Measurements from ENCODE around the gene THTPA. TPM values are rescaled to one million over a fixed set of nuclear protein-coding genes. Genes with fewer than 3 reads are reported as not detected.

The THTPA gene
- total RNA-seq, 4 donors from 2014 or later: 6.4 to 16.8 (median 15.2) TPM

GRCh38 chr14:23577004-23577681, 21.1 kb downstream of the THTPA start:
- Histone ChIP-seq H3K4me3 (peak overlapping the region; percentile 39 to 52), H3K27me3 (peaks cover 0 to 4% of the 10 kb centered on the region in 2 donors), H3K27ac (peak overlapping the region; percentile 73 to 76), H3K4me1 (no peaks in the 10 kb centered on the region), H3K36me3 (no peaks in the 10 kb centered on the region), H3K9me3 (no peaks in the 10 kb centered on the region)
- DNase-seq: peak in 1 of 2 donors; percentile 47
- TF ChIP-seq POLR2A (IDR thresholded peaks at IDR 0.05) (no peak), CTCF (IDR thresholded peaks at IDR 0.05) (no peak)
- intact Hi-C loops (cut with DNase I; ENCODE audit: low total_unique reads): no loop called here

GRCh38 chr14:23577710-23578392, 21.8 kb downstream of the THTPA start:
- H3K36me3 ChIP-seq: no peaks in the 10 kb centered on the region
- no peak for TF ChIP-seq CTCF (IDR thresholded peaks at IDR 0.05)
- no peak for TF ChIP-seq POLR2A (IDR thresholded peaks at IDR 0.05)
- H3K9me3 ChIP-seq: no peaks in the 10 kb centered on the region
- H3K27ac ChIP-seq: peak overlapping the region; percentile 73 to 76
- peaks cover 0 to 4% of the 10 kb centered on the region in 2 donors for H3K27me3 ChIP-seq
- intact Hi-C loops (cut with DNase I; ENCODE audit: low total_unique reads): no loop called here
- H3K4me3 ChIP-seq: peak overlapping the region; percentile 39 to 52
- H3K4me1 ChIP-seq: no peaks in the 10 kb centered on the region
- DNase-seq: no peak

- DNase-seq: peak; percentile 62 to 69
- no peaks in the 10 kb centered on the region for H3K4me1 ChIP-seq
- no peaks in the 10 kb centered on the region for H3K36me3 ChIP-seq
- intact Hi-C loops (cut with DNase I; ENCODE audit: low total_unique reads): no loop called here
- H3K27me3 ChIP-seq: peaks cover 0 to 4% of the 10 kb centered on the region in 2 donors
- H3K9me3 ChIP-seq: no peaks in the 10 kb centered on the region
- TF ChIP-seq CTCF (IDR thresholded peaks at IDR 0.05): no peak
- TF ChIP-seq POLR2A (IDR thresholded peaks at IDR 0.05): no peak
- H3K27ac ChIP-seq: peak within 1 kb of the TSS; percentile 73 to 76
- peak within 1 kb of the TSS; percentile 39 to 52 for H3K4me3 ChIP-seq
Measured at GRCh38 chr14:23578560-23579310, 22.7 kb downstream of the THTPA start, which contains the start of gene JPH4. Gene JPH4, minus strand, starts transcription at chr14:23578790. Its CDS starts 1,337 bp downstream, at chr14:23577453.

DNA sequence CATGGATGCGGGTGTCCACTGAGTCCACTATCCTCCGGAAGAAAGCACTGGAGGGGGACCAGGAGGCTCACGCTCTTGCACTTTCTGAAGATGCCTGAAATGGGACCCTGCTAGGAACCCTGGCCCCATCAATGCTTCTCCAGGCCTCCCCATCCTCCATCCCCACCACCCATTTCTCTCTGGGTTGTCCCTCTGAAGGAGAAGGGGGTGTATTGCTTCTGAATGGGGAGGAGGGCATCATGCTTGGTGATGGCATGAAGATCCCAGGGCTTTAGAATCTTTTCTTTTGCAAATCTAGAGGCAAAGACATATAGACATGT, 23.2 kb downstream of the THTPA start:
- Histone ChIP-seq H3K27me3 (peaks cover 0 to 4% of the 10 kb centered on the region in 2 donors), H3K4me3 (no peak overlapping the region), H3K9me3 (no peaks in the 10 kb centered on the region)

More for the DNA sequence above, 23.2 kb downstream of the THTPA start:
- intact Hi-C loops (cut with DNase I; ENCODE audit: low total_unique reads): no loop called here
- Histone ChIP-seq H3K36me3 (no peaks in the 10 kb centered on the region), H3K4me1 (no peaks in the 10 kb centered on the region), H3K27ac (peak overlapping the region; percentile 73 to 76)
- no peak for TF ChIP-seq POLR2A (IDR thresholded peaks at IDR 0.05)
- TF ChIP-seq CTCF (IDR thresholded peaks at IDR 0.05): no peak
- no peak for DNase-seq

All from uterus (tissue), 4 donors.